ENCODE measurements around the gene VKORC1.

Gene VKORC1

DNA sequence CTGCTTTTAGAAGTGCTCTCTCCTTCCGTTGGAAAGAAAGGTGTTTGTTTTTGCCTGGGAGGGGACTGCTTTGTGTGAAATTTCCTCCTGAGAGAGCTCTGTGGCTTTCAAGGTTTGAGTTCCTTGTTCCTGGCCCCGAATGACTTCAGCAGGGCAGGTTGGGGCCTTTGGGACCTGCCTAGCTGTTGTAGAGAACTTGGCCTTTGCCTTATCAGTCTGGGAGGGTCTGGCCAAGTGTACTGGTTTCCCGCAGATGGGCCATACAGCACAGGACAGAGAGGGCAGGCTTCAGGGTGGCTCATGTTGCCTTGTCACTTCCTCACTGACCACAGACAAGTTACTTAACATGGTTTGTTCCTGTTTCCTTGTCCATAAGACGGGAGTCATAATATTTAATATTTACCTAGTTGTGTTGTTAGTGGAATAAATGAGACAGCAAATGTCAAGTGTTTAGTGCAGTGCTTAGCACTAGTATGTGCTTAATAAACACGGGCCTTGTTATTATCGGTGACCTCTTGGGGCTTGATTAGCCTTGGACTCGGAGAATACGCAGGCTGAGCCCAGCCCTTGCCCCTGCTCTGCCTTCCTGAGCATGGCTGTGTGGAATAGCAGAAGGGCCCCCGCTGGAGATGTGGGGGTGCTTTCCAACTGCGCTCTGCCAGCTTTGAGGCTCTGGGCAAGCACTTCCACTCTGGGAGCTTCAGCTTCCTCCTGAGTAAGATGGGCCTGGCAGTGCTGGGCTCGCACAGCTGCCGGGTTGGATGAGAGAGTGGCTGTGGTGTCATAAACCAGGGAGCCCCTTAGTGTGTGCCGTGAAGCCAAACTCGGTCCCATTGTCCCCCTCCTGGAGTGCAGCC lies 34.3 kb upstream of the VKORC1 start:
- TF ChIP-seq, protein P1, sequence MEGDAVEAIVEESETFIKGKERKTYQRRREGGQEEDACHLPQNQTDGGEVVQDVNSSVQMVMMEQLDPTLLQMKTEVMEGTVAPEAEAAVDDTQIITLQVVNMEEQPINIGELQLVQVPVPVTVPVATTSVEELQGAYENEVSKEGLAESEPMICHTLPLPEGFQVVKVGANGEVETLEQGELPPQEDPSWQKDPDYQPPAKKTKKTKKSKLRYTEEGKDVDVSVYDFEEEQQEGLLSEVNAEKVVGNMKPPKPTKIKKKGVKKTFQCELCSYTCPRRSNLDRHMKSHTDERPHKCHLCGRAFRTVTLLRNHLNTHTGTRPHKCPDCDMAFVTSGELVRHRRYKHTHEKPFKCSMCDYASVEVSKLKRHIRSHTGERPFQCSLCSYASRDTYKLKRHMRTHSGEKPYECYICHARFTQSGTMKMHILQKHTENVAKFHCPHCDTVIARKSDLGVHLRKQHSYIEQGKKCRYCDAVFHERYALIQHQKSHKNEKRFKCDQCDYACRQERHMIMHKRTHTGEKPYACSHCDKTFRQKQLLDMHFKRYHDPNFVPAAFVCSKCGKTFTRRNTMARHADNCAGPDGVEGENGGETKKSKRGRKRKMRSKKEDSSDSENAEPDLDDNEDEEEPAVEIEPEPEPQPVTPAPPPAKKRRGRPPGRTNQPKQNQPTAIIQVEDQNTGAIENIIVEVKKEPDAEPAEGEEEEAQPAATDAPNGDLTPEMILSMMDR (IDR thresholded peaks at IDR 0.05; ENCODE audit: low read depth, low read length) = no peak
- DNase-seq (ENCODE audit: extremely low read depth, low read depth) = no peak

- DNase-seq (ENCODE audit: extremely low read depth, low read depth) = no peak
- TF ChIP-seq, protein P1 (IDR thresholded peaks at IDR 0.05; ENCODE audit: low read depth, low read length) = no peak
Measured at GRCh38 chr16:31127182-31127581, 32.6 kb upstream of the VKORC1 start.

DNA sequence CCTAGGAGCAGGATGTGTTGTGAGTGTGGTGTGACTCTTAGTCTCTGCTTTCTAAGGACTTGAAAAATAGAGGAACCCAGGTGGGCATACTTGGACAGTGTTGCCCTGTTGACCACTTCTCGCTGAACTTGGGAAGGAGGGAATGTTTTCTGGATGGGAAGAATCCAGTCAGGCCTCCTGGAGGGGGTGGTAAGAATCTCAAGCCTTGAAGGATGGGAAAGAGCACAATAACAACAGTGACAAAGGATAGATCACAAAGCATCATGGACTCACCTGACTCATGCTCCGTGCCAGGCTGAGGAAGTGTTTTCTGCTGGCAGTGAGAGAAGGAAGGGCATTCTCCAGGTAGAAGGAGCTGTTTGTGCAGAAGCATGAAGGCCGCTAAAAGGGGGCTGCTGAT lies 31.2 kb upstream of the VKORC1 start:
- TF ChIP-seq, protein P1 (IDR thresholded peaks at IDR 0.05; ENCODE audit: low read depth, low read length) = no peak
- DNase-seq (ENCODE audit: extremely low read depth, low read depth) = no peak

DNA sequence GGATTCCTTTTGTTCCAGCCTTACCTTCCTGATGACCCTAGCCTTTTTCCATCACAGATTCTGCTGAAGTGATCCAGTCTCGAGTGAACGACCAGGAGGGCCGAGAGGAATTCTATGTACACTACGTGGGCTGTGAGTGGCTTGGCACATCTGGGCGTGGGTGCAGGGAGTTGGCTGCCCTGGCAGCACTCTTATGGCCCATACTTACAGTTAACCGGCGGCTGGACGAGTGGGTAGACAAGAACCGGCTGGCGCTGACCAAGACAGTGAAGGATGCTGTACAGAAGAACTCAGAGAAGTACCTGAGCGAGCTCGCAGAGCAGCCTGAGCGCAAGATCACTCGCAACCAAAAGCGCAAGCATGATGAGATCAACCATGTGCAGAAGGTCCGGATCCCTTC lies 25.5 kb upstream of the VKORC1 start:
- TF ChIP-seq, protein P1 (IDR thresholded peaks at IDR 0.05; ENCODE audit: low read depth, low read length) = no peak
- no peak for DNase-seq (ENCODE audit: extremely low read depth, low read depth)

- DNase-seq (ENCODE audit: extremely low read depth, low read depth) = no peak
- TF ChIP-seq, protein P1 (IDR thresholded peaks at IDR 0.05; ENCODE audit: low read depth, low read length) = no peak
Measured at GRCh38 chr16:31118223-31119155, 23.9 kb upstream of the VKORC1 start.

- DNase-seq (ENCODE audit: extremely low read depth, low read depth) = peak; percentile 91
- TF ChIP-seq, protein P1 (IDR thresholded peaks at IDR 0.05; ENCODE audit: low read depth, low read length) = no peak
Measured at GRCh38 chr16:31117384-31118222, 23.0 kb upstream of the VKORC1 start, which contains the start of gene KAT8. Gene KAT8 (plus strand): TSS chr16:31117664. CDS start chr16:31117682, 18 bp downstream.
